Glutamatergic neuron (in vitro differentiated cells): ENCODE measurements around the gene HIRA. TPM values are rescaled to one million over a fixed set of nuclear protein-coding genes. Genes with fewer than 3 reads are reported as not detected.

Experiments used
- DNase-seq: peaks from one replicate; pipeline ENCODE4 v3.0.0; 2022
- H3K27ac Mint-ChIP-seq: one replicate; pipeline ENCODE4 v1.8.0; 2020; ENCODE audit warnings: mild to moderate bottlenecking, mixed read lengths, inconsistent platforms; ENCODE audit not compliant: unreplicated experiment
- H3K27me3 Mint-ChIP-seq: one replicate; pipeline ENCODE4 v1.8.0; 2020; ENCODE audit warnings: mild to moderate bottlenecking, moderate library complexity, mixed read lengths, inconsistent platforms; ENCODE audit not compliant: unreplicated experiment
- H3K36me3 Mint-ChIP-seq: one replicate; pipeline ENCODE4 v1.8.0; 2020; ENCODE audit warnings: mild to moderate bottlenecking, mixed read lengths, inconsistent platforms; ENCODE audit not compliant: unreplicated experiment
- H3K4me1 Mint-ChIP-seq: one replicate; pipeline ENCODE4 v1.8.0; 2020; ENCODE audit warnings: mild to moderate bottlenecking, low read depth, mixed read lengths, inconsistent platforms; ENCODE audit not compliant: unreplicated experiment
- H3K4me3 Mint-ChIP-seq: one replicate; pipeline ENCODE4 v1.8.0; 2020; ENCODE audit warnings: mild to moderate bottlenecking, mixed read lengths, inconsistent platforms; ENCODE audit not compliant: unreplicated experiment
- H3K9me3 Mint-ChIP-seq: one replicate; pipeline ENCODE4 v1.8.0; 2020; ENCODE audit warnings: mild to moderate bottlenecking, moderate library complexity, mixed read lengths, inconsistent platforms; ENCODE audit not compliant: unreplicated experiment
- CTCF ChIP-seq: fragments of 200-600 bp; sonication (generic); IDR thresholded peaks from one replicate; pipeline ENCODE4 v1.5.0; 2021; ENCODE audit not compliant: partially characterized antibody, unreplicated experiment
- total RNA-seq: library from RNA; stranded (reverse); fragmentation: NEBNext Ultra II Directional; extraction: Animal tissue kit (Norgen Biotek cat#: 25700); gene quantifications from one replicate; pipeline ENCODE4 v1.2.1, GENCODE V29; 2021; ENCODE audit not compliant: unreplicated experiment

The HIRA gene
- total RNA-seq, 1 donor from 2014 or later: 51.0 TPM

GRCh38 chr22:19360862-19361261 lies 70.7 kb downstream of the HIRA start:
- Mint-ChIP-seq H3K9me3 (no peaks in the 10 kb centered on the region), H3K27ac (no peak overlapping the region), H3K4me3 (no peak overlapping the region), H3K27me3 (peaks cover 2% of the 10 kb centered on the region), H3K4me1 (no peaks in the 10 kb centered on the region), H3K36me3 (peaks cover 7% of the 10 kb centered on the region)
- no peak for TF ChIP-seq CTCF
- DNase-seq: no peak

GRCh38 chr22:19360300-19360792 lies 71.2 kb downstream of the HIRA start:
- no peak overlapping the region for H3K4me3 Mint-ChIP-seq
- DNase-seq: no peak
- H3K9me3 Mint-ChIP-seq: no peaks in the 10 kb centered on the region
- H3K4me1 Mint-ChIP-seq: no peaks in the 10 kb centered on the region
- TF ChIP-seq CTCF: no peak
- peaks cover 2% of the 10 kb centered on the region for H3K27me3 Mint-ChIP-seq
- H3K27ac Mint-ChIP-seq: no peak overlapping the region
- peaks cover 7% of the 10 kb centered on the region for H3K36me3 Mint-ChIP-seq

- Mint-ChIP-seq H3K4me1 (no peaks in the 10 kb centered on the region), H3K27me3 (peaks cover 2% of the 10 kb centered on the region), H3K9me3 (peaks cover 2% of the 10 kb centered on the region), H3K36me3 (peaks cover 7% of the 10 kb centered on the region), H3K27ac (no peak overlapping the region), H3K4me3 (no peak overlapping the region)
- no peak for DNase-seq
- no peak for TF ChIP-seq CTCF
These were observed 71.8 kb downstream of the HIRA start for GRCh38 chr22:19359554-19360299.

GRCh38 chr22:19358703-19359553 lies 72.6 kb downstream of the HIRA start:
- Mint-ChIP-seq H3K4me3 (no peak overlapping the region), H3K9me3 (peaks cover 2% of the 10 kb centered on the region), H3K27me3 (peaks cover 2% of the 10 kb centered on the region), H3K36me3 (peaks cover 7% of the 10 kb centered on the region), H3K4me1 (no peaks in the 10 kb centered on the region), H3K27ac (no peak overlapping the region)
- no peak for TF ChIP-seq CTCF
- DNase-seq: no peak
